Type B pancreatic cell (in vitro differentiated cells): Measurements from ENCODE around the gene CAB39. TPM values are rescaled to one million over a fixed set of nuclear protein-coding genes. Genes with fewer than 3 reads are reported as not detected.

ENCODE experiments used
- DNase-seq: peaks from one replicate; pipeline ENCODE4 v3.0.0; 2021; ENCODE audit warnings: mixed read lengths; ENCODE audit not compliant: unreplicated experiment; ENCODE audit errors: extremely low spot score
- H3K27ac Mint-ChIP-seq: 2 replicates; pipeline ENCODE4 v1.8.0; 2021; ENCODE audit warnings: mild to moderate bottlenecking, mixed read lengths
- H3K27me3 Mint-ChIP-seq: 2 replicates; pipeline ENCODE4 v1.8.0; 2021; ENCODE audit warnings: mixed read lengths
- H3K36me3 Mint-ChIP-seq: 2 replicates; pipeline ENCODE4 v1.8.0; 2021; ENCODE audit warnings: mixed read lengths
- H3K4me1 Mint-ChIP-seq: one replicate; pipeline ENCODE4 v1.8.0; 2021; ENCODE audit warnings: mixed read lengths; ENCODE audit not compliant: unreplicated experiment
- H3K4me3 Mint-ChIP-seq: 2 replicates; pipeline ENCODE4 v1.8.0; 2021; ENCODE audit warnings: mild to moderate bottlenecking, mixed read lengths
- H3K9me3 Mint-ChIP-seq: 2 replicates; pipeline ENCODE4 v1.8.0; 2021; ENCODE audit warnings: mixed read lengths
- total RNA-seq: library from RNA; stranded (reverse); gene quantifications from 2 replicates; pipeline ENCODE4 v1.2.1, GENCODE V29; 2021; ENCODE audit warnings: low replicate concordance
- TF ChIP-seq, protein P1 (sequence below): fragments of 200-600 bp; sonication (generic); conservative IDR thresholded peaks from 2 replicates; pipeline ENCODE4 v1.5.0; 2021; ENCODE audit warnings: antibody characterized with exemption, mild to moderate bottlenecking

Gene CAB39
- total RNA-seq, 1 donor from 2014 or later = 49.2 TPM

DNA sequence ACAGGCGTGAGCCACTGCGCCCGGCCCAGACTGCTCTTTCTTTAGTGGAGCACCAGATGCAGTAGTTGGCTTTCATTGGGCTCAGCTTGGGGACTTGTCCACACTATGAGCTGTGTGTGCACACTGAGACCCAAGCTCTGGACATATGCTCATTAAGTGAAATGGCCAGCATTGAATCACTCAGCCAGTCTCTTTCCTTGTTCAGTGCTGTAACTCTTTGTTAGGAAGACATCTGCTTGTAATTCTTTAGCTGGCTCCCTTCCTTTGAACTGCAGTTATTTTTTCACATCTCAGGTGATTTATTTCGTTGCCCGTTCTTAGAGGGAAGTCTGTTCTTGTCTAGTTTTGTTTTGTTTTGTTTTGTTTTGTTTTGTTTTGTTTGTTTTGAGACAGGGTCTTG lies 70.5 kb downstream of the CAB39 start:
- TF ChIP-seq, protein P1, sequence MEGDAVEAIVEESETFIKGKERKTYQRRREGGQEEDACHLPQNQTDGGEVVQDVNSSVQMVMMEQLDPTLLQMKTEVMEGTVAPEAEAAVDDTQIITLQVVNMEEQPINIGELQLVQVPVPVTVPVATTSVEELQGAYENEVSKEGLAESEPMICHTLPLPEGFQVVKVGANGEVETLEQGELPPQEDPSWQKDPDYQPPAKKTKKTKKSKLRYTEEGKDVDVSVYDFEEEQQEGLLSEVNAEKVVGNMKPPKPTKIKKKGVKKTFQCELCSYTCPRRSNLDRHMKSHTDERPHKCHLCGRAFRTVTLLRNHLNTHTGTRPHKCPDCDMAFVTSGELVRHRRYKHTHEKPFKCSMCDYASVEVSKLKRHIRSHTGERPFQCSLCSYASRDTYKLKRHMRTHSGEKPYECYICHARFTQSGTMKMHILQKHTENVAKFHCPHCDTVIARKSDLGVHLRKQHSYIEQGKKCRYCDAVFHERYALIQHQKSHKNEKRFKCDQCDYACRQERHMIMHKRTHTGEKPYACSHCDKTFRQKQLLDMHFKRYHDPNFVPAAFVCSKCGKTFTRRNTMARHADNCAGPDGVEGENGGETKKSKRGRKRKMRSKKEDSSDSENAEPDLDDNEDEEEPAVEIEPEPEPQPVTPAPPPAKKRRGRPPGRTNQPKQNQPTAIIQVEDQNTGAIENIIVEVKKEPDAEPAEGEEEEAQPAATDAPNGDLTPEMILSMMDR = no peak
- H3K4me3 Mint-ChIP-seq = no peak overlapping the region
- peaks cover 14% of the 10 kb centered on the region for H3K9me3 Mint-ChIP-seq
- H3K4me1 Mint-ChIP-seq = peaks cover 13% of the 10 kb centered on the region
- DNase-seq = no peak
- H3K27me3 Mint-ChIP-seq = no peaks in the 10 kb centered on the region
- H3K27ac Mint-ChIP-seq = no peak overlapping the region
- peaks cover 48% of the 10 kb centered on the region for H3K36me3 Mint-ChIP-seq

DNA sequence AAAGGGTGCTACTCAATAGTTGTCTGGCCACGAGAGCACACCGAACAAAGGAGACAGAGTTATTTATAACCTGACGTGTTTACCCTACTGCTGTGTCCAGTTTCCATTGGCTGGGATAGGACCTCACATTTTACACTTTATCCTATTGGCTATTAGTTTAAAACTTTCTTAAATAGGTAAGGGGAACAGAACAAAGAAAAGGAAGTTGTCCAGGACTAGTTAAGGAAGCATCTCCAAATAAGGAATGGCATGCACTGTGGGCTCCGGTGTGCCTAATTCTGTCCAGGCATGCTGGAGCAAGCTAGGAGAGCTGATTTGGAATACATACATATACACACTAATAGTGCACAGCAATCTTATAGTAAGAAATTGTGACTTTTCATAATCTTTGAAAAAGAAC lies 72.2 kb downstream of the CAB39 start:
- H3K4me3 Mint-ChIP-seq = no peak overlapping the region
- H3K36me3 Mint-ChIP-seq = peaks cover 56% of the 10 kb centered on the region
- peak overlapping the region; percentile 16 for H3K27ac Mint-ChIP-seq
- peaks cover 9% of the 10 kb centered on the region for H3K4me1 Mint-ChIP-seq
- DNase-seq = no peak
- TF ChIP-seq, protein P1 = no peak
- H3K9me3 Mint-ChIP-seq = peaks cover 14% of the 10 kb centered on the region
- H3K27me3 Mint-ChIP-seq = no peaks in the 10 kb centered on the region

DNA sequence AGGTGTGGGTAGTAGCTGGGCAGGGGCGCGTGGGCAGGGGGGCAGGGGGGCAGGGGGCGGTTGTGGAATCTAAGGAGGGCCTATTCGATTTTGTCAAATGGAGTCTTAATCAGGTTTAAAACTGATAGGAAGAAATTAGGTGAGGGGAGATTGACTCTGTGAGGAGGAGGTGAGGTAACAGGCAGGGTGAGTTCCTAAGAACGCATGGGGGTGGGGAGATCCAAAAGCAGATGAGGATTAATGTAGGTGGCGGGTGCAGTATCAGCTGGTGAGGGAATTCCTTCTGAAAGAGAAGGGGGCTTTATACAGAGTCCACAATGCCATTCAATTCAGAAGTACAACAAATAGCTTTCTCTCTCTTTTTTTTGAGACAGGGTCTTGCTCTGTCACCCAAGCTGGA lies 72.7 kb downstream of the CAB39 start:
- peaks cover 9% of the 10 kb centered on the region for H3K4me1 Mint-ChIP-seq

DNA sequence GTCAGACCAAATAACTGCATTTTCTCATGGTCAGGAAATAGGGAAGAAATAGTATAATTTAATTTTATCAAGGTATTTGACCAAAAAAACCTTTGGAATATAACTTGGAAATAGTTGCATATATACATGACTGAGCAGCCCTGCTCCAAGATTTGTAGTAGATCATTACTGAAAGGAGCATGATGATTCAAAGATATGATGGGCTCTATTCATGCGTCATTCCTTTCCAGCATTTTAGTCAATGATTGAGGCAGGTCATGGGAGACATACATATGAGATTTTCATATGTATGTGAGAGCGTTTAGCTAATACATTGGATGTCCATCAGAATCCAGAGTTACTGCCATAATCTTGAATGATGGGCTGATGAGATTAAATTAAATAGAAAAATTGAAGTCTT lies 74.5 kb downstream of the CAB39 start:
- H3K27ac Mint-ChIP-seq = no peak overlapping the region
- DNase-seq = no peak
- H3K4me1 Mint-ChIP-seq = no peaks in the 10 kb centered on the region
- no peak overlapping the region for H3K4me3 Mint-ChIP-seq
- H3K36me3 Mint-ChIP-seq = peaks cover 57% of the 10 kb centered on the region
- H3K9me3 Mint-ChIP-seq = peaks cover 20% of the 10 kb centered on the region
- TF ChIP-seq, protein P1 = no peak
- H3K27me3 Mint-ChIP-seq = no peaks in the 10 kb centered on the region

More for the DNA sequence above, 72.7 kb downstream of the CAB39 start:
- Mint-ChIP-seq H3K9me3 (peaks cover 17% of the 10 kb centered on the region), H3K4me3 (no peak overlapping the region), H3K36me3 (peaks cover 57% of the 10 kb centered on the region), H3K27me3 (no peaks in the 10 kb centered on the region), H3K27ac (peak overlapping the region; percentile 16)
- no peak for DNase-seq
- TF ChIP-seq, protein P1 = no peak

DNA sequence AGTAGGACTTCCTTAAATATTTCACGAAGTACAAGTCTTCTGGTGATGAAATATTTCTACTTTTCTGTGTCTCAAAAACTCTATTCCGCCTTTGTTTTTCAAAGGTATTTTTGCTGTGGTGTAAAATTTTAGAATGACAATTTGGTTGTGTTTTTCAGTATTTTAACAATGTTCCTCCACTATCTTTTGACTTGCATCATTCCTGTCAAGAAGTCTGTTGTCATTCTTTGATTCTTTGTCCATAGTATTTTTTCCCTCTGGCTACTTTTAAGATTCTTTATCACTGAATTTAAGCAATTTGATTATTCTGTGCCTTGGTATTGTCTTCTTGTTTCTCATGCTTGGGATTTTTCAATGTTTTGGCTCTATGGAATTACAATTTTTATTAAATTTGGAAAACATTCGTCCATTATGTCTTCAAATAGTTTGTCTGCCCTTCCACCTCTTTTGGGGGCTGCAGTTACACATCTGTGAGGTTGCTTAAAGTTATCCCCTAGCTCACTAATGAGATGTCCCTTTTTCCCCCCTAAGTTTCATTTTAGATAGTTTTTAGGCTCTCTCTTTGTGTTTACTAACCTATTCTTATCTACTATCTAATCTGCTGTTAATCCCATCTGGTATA lies 76.0 kb downstream of the CAB39 start:
- H3K27me3 Mint-ChIP-seq = no peaks in the 10 kb centered on the region
- no peak overlapping the region for H3K27ac Mint-ChIP-seq
- TF ChIP-seq, protein P1 = no peak
- H3K4me1 Mint-ChIP-seq = no peaks in the 10 kb centered on the region
- H3K4me3 Mint-ChIP-seq = no peak overlapping the region
- no peak for DNase-seq
- H3K36me3 Mint-ChIP-seq = peaks cover 63% of the 10 kb centered on the region
- H3K9me3 Mint-ChIP-seq = peaks cover 20% of the 10 kb centered on the region
